HCT116 (cell line): ENCODE results near the gene SIPA1L3.

Experiments
- ATF3 ChIP-seq: IDR thresholded peaks from 2 replicates; pipeline ENCODE4 v1.6.1; 2012
- CEBPB ChIP-seq: IDR thresholded peaks from 2 replicates; pipeline ENCODE4 v1.6.1; 2012; ENCODE audit warnings: low read depth
- CTCF ChIP-seq, 3 experiments: fragments of 200-600 bp in 1 of 3; sonication (generic) in 1 of 3; IDR thresholded peaks in 2 of 3; conservative IDR thresholded peaks in 1 of 3; 2 replicates each; pipeline ENCODE4 v1.5.1; 2012 to 2017; ENCODE audit warnings: low read depth in 2 of 3, low read length in 2 of 3, antibody characterized with exemption in 1 of 3, borderline replicate concordance in 1 of 3, control low read depth in 1 of 3, mild to moderate bottlenecking in 1 of 3, mixed read lengths in 1 of 3, mixed run types in 1 of 3, moderate library complexity in 1 of 3; ENCODE audit not compliant: insufficient read depth in 1 of 3
- EZH2 ChIP-seq: fragments of 200-600 bp; sonication (generic); IDR thresholded peaks from 2 replicates; pipeline ENCODE4 v1.6.1; 2017; ENCODE audit warnings: antibody characterized with exemption, mixed run types
- EZH2phosphoT487 ChIP-seq: fragments of 200-600 bp; IDR thresholded peaks from 2 replicates; pipeline ENCODE4 v1.6.1; 2018; ENCODE audit warnings: antibody characterized with exemption, borderline replicate concordance
- FOSL1 ChIP-seq: IDR thresholded peaks from 2 replicates; pipeline ENCODE4 v1.6.1; 2012; ENCODE audit warnings: low read depth
- JUND ChIP-seq: IDR thresholded peaks from 2 replicates; pipeline ENCODE4 v1.6.1; 2012
- POLR2A ChIP-seq: IDR thresholded peaks from 2 replicates; pipeline ENCODE4 v1.7.0; 2011; ENCODE audit warnings: borderline replicate concordance; ENCODE audit not compliant: insufficient read depth, insufficient read length; ENCODE audit errors: extremely low read depth
- POLR2AphosphoS5 ChIP-seq: IDR thresholded peaks from 2 replicates; pipeline ENCODE4 v1.6.1; 2011; ENCODE audit warnings: mild to moderate bottlenecking, low read depth, low read length, moderate library complexity
- REST ChIP-seq: IDR thresholded peaks from 2 replicates; pipeline ENCODE4 v1.6.1; 2012; ENCODE audit warnings: low read depth
- SIN3A ChIP-seq: IDR thresholded peaks from 2 replicates; pipeline ENCODE4 v1.6.1; 2012; ENCODE audit warnings: low read depth
- ZFX ChIP-seq: fragments of 450-650 bp; IDR thresholded peaks from 2 replicates; pipeline ENCODE4 v1.6.1; 2017
- ZNF274 ChIP-seq: fragments of 200-500 bp; sonication (Bioruptor generic); IDR thresholded peaks from 2 replicates; pipeline ENCODE4 v1.6.1; 2014; ENCODE audit warnings: mild to moderate bottlenecking, low read depth, low read length, inconsistent platforms

GRCh38 chr19:38228005-38228377 lies 321.0 kb downstream of the SIPA1L3 start:
- no peak for TF ChIP-seq POLR2A
- no peak for TF ChIP-seq CTCF (IDR thresholded peaks at IDR 0.05 in 2 of 3, conservative IDR thresholded peaks at IDR 0.05 in 1 of 3; ENCODE audit: borderline replicate concordance in 1 of 3, insufficient read depth in 1 of 3, low read depth in 2 of 3, low read length in 2 of 3)
- TF ChIP-seq FOSL1, result no peak
- TF ChIP-seq REST, result no peak
- TF ChIP-seq POLR2AphosphoS5, result no peak
- no peak for TF ChIP-seq SIN3A
- TF ChIP-seq EZH2phosphoT487, result no peak
- TF ChIP-seq ATF3, result no peak
- TF ChIP-seq EZH2, result no peak
- TF ChIP-seq JUND, result no peak
- TF ChIP-seq ZFX, result no peak
- TF ChIP-seq CEBPB, result no peak
- TF ChIP-seq ZNF274, result no peak
